ENCODE data around the gene MAPK8IP3.
"Not testable (repeated sequence)": the region's sequence is repeated elsewhere in the genome, so short reads cannot be mapped to it uniquely, and the experiment has no call there.

MAPK8IP3 gene

DNA sequence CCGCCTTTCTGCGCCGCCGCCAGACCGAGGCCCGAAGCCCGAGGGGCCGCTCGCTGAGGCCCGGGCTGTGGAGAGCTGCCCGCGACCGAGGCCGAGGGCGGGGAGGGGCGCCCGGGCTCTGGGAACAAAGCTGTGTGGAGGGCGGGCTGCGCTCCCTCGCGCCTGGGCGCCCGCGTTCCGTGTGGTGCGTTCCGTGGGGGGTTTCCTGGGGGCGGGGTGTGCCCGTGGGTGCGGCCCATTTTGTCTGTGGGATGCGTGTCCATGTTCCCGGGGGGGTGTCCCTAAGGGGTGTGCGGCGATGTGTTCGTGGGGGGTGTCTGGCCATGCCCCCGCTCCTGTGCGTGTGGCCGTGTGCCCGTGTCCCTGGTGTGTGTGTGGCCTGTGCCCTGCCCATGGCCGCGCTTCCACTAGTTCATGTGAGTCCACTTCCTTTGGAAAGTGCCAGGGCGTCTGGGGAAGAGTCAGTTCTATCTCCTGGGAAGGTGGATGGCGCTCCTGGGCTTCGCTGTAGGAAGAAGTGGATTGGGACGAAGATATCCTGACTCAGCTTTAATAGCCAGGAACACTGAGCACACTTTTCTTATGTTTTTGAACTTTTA is 27.4 kb upstream of the MAPK8IP3 start:
- peak; percentile 30 for DNase-seq (ENCODE audit: low read depth)

GRCh38 chr16:1680361-1680760 is 25.6 kb upstream of the MAPK8IP3 start:
- no peak for DNase-seq (ENCODE audit: low read depth)

- no peak for DNase-seq (ENCODE audit: low read depth)
Measured at GRCh38 chr16:1681032-1681431, 25.0 kb upstream of the MAPK8IP3 start.

DNA sequence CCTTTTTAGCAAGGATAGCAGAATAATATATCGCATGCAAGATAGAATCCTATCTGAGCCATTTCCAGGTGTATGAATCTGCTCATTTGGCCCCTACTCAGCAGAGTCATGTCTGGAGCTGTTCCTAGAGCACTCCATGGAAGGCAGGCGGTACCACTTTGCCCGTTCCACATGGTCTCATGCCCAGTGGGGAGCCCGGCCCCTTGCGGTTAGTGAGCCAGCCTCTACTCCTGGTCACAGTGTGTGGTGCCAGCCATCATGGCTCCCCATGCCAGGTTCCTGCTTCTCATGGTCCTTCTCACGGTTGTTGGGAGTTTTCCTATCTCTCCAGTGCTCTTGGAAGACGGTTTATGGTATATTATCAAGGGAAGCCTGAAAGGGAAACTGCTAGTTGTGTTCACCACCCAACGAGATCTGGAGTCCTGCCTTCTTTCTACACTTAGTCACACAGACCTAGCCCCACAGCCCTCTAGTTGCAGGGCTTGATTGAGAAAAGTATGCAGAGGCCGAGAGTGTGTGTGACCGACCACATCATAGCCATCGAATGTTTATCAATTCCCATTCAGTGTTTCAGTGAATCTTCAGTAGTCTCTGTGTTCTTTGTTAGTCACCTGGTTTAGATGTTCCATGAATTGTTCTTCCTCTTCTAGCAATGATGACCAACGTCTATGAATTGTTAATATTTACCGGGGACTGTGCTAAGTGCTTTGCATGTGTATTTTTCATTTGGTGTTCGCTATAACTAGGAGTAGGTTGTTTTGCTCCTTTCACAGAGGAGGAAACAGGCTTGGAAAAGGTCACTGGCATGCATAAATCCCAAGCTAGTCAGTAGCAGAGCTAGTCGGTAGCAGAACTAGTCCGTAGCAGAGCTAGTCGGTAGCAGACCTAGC is 18.3 kb upstream of the MAPK8IP3 start:
- no peak for DNase-seq (ENCODE audit: low read depth)

DNA sequence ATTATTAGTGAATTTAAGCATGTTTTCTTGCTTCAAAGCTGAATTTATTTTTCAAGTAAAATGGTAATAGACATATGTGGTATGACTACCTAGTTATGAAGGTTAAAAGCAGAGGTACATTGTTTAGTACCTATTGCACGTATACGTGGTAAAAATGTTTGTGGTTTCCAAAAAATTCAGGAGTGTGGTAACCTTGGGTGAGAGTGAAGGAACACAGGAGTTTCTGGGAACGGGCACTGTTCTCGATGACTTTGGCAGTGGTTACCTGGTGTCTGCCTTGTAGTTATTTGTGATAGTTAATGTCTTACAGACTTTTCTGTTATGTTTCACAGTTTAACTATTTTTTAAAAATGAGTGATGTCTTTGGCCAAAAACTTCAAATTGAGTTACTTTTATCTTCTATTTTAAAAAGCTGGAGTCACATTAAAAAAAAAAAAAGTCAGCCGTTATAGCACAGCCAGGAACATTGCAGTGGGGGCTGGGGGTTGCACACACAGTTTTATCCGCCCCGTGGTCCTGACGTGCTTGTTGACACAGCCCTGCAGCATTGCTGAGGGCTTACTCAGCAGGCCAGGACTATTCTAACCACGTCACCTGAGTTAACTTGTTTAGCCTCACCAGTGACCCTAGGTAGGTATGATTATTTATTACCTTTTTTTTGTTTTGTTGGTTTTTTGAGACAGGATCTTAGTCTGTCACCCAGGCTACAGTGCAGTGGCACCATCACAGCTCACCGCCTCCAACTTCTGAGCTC is 17.0 kb upstream of the MAPK8IP3 start:
- no peak for DNase-seq (ENCODE audit: low read depth)

GRCh38 chr16:1689853-1690252 is 16.1 kb upstream of the MAPK8IP3 start:
- DNase-seq (ENCODE audit: low read depth), result no peak

DNA sequence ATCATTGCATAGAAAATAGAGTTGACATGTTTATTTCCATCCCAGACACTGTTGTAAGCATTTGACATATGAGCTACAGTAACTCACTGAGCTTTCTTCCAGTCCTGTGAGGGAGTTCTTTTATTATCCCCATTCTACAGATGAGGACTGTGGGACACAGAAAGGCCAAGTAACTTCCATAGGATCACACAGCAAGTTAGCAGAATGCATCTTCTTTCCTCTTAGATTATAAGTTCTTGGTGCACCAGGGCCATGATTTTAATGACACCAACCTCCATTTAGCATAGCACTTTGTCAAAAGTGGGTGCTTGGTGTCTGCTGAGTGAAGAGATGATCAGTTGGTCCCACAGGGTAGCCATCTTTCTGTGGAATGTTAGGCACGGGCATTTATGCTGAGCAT is 15.2 kb upstream of the MAPK8IP3 start:
- no peak for DNase-seq (ENCODE audit: low read depth)

DNA sequence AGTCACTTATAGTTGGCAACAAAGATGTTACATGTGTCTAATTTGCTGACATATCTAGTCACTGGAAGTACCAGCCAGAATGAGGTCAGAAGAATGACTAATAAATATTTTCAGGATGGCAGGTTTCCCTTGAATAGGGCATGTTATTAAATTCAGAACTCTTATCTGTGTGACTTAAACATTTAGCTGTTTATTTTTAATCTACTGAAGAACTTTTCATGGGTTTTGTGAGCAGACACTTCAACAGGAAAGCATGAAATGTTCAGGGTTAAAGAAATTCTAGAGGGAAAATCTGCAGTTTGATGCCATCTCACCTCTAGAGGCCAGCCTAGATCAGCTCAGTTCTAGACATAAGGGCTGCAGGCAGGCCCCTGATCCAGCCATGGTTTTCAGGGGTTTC is 14.7 kb upstream of the MAPK8IP3 start:
- no peak for DNase-seq (ENCODE audit: low read depth)

GRCh38 chr16:1691956-1692355 is 14.0 kb upstream of the MAPK8IP3 start:
- no peak for DNase-seq (ENCODE audit: low read depth)

DNA sequence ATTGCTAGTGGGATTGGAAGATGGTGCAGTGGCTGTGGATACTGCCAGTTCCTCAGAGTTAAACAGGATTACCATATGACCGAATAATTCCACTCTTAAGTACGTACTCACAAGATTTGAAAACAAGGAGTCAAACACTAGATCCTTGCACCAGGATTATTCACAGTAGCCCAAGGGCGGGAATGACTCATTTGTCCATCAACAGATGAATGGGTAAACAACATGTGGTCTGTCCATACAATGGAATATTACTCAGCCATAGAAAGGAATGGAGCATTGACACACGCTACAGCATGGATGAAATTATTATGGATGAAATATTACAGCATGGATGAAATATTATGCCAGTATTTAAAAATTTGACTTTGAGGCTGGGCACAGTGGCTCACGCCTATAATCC is 9.1 kb upstream of the MAPK8IP3 start:
- DNase-seq (ENCODE audit: low read depth), result no peak

- DNase-seq (ENCODE audit: low read depth), result no peak
Measured at GRCh38 chr16:1698680-1699079, 7.3 kb upstream of the MAPK8IP3 start.

GRCh38 chr16:1700246-1700645 is 5.7 kb upstream of the MAPK8IP3 start:
- no peak for DNase-seq (ENCODE audit: low read depth)

- no peak for DNase-seq (ENCODE audit: low read depth)
Measured at GRCh38 chr16:1701216-1701878, 4.6 kb upstream of the MAPK8IP3 start.

DNA sequence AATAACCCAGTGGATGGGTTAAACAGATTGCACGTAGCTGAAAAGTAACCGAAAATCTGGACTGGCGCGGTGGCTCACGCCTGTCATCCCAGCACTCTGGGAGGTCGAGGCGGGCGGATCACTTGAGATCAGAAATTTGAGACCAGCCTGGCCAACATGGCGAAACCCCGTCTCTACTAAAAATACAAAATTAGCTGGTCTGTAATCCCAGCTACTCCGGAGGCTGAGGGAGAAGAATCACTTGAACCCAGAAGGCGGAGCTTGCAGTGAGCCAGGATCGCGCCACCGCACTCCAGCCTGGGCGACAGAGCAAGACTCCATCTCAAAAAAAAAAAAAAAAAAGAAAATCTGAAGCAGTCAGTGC is 689 bp upstream of the MAPK8IP3 start:
- DNase-seq (ENCODE audit: low read depth), result not testable (repeated sequence)

- peak; percentile 27 for DNase-seq (ENCODE audit: low read depth)
Measured at GRCh38 chr16:1706386-1707192, 594 bp downstream of the MAPK8IP3 start.

GRCh38 chr16:1707193-1707790 is 1.3 kb downstream of the MAPK8IP3 start:
- DNase-seq (ENCODE audit: low read depth), result no peak

GRCh38 chr16:1708083-1708767 is 2.2 kb downstream of the MAPK8IP3 start:
- no peak for DNase-seq (ENCODE audit: low read depth)

DNA sequence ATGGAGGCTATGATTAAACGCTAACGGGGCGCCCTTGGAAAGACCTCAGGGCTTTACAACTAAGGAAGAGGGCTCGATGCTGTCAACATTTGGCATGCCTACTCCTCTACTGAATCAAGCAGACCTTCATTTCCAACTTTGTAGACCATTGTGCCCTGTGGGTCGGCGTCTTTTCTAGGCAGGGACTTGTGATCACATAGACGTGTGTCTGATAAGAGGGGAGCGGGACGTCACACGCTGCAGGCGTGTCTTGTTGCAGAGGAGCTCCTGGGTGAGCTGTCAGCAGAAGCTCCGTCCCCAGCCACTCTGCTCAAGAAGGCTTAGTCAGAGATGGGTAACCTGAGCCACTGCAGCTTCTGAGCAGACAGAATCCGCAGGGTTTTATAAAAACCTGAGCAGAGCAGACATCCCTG is 2.8 kb downstream of the MAPK8IP3 start:
- no peak for DNase-seq (ENCODE audit: low read depth)

DNA sequence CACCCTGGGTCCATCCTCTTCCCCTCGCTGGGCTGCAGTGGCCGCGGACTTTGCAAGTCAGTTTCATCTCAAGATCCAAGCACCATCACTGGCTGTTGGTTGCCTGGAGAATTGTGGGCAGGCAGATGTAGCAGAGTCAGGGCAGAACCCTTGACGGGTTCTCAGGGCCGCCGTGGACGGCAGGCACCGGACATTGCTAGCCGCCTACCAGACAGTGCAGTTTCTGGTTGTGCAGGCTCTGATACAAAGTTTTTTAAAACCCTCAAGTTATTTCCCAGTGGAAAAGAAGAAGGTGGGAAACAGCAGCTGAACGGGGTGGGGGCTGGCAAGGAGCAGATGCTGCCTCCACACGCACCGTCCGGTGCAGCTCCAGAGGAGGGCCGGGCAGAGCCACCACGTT is 3.4 kb downstream of the MAPK8IP3 start:
- DNase-seq (ENCODE audit: low read depth), result no peak

DNA sequence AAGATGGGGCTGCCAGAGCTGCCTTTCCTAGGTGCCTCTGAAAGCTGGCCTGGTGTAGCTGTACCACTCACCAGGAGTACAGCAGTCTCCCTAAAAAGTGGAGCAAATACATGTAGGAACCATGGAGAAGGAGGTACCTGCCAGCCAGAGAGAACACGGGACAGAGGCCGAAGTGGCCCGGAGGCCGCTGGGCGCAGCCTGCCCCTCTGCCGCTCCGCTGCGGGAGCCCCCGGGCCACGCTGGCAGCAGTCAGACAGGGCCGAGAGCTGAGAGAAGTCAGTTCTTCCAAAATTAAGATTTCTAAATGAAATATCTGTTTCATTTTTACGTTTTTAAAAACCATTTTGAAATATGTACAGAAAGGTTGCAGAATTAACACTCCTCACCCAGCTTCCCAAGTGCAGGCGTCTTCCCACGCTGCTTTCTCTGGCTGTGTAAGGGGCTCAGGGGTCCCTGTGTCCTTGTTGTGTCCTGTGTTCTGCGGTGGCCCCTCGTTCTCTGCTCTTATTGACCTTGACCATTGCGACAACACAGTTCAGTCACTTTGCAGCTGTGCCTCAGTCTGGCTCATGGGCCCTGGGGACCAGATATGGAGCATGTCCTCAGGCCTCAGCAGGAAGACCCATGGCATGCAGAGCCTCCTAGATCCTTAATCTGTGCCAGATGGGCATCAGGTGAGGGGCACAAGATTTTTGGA is 5.0 kb downstream of the MAPK8IP3 start:
- no peak for DNase-seq (ENCODE audit: low read depth)
